K562 (cell line): ENCODE results near the gene INKA2. TPM values are rescaled to one million over a fixed set of nuclear protein-coding genes. Genes with fewer than 3 reads are reported as not detected.

Experiments
- ATAC-seq: fragments of 200-7000 bp; cut with Tn5 transposase; 3 replicates; pipeline ENCODE4 v1.9.1; 2020; ENCODE audit warnings: moderate library complexity
- BruUV-seq: library from RNA; stranded (reverse); fragments of 400-500 nt; replicated peaks from 2 replicates; lab custom pipeline; 2021; lab: Mats Ljungman, UMichigan
- CTCF ChIA-PET: fragments of 300-600 bp; formaldehyde crosslinking; extraction: SDS; loops from one replicate; lab custom pipeline; 2021; ENCODE audit warnings: low intra/inter-chr PET ratio; lab: Yijun Ruan, JAX
- POLR2A ChIA-PET: fragments of 300-600, 350-650 bp; sonication (Branson Sonifier 250); formaldehyde crosslinking; extraction: SDS; loops from one replicate; lab custom pipeline; 2021; ENCODE audit warnings: antibody characterized with exemption, inconsistent platforms; lab: Yijun Ruan, JAX
- DNase-seq, 4 experiments: peaks; one replicate each; pipeline versions ENCODE4 v3.0.0 to v3.0.0-alpha.2; 2011 to 2018; ENCODE audit warnings: low spot score in 3 of 4, mixed read lengths in 3 of 4; ENCODE audit errors: extremely low read depth in 1 of 4
- FAIRE-seq: peaks from 2 replicates; lab custom pipeline; 2011; peaks lifted over from hg19 to GRCh38; lab: Jason Lieb, UNC
- H2AFZ ChIP-seq: 2 replicates; pipeline ENCODE4 v1.6.0; 2011; ENCODE audit warnings: low read depth, low read length, control low read depth, inconsistent platforms
- H3K27ac ChIP-seq: fragments of 200-600 bp; 3 replicates; pipeline ENCODE4 v1.8.0; 2011; ENCODE audit warnings: low read depth, mild to moderate bottlenecking, control low read depth, inconsistent platforms, low read length, moderate library complexity, mixed read lengths; ENCODE audit errors: extremely low read depth
- H3K27me3 ChIP-seq, 2 experiments: fragments of 300-600 bp in 1 of 2; 2 replicates in 1 of 2; 3 replicates in 1 of 2; pipeline versions ENCODE4 v1.6.0 to v1.8.0; 2011; ENCODE audit warnings: inconsistent platforms in 2 of 2, low read length in 2 of 2, mild to moderate bottlenecking in 1 of 2, mixed read lengths in 1 of 2, moderate library complexity in 1 of 2; ENCODE audit not compliant: control insufficient read depth in 2 of 2, insufficient read depth in 2 of 2
- H3K36me3 ChIP-seq: fragments of 300-600 bp; 3 replicates; pipeline ENCODE4 v1.8.0; 2011; ENCODE audit warnings: mild to moderate bottlenecking, low read length, inconsistent platforms; ENCODE audit not compliant: control insufficient read depth, insufficient read depth
- H3K4me1 ChIP-seq, 2 experiments: fragments of 200-600 bp in 1 of 2; replicated peaks in 1 of 2; 2 replicates in 1 of 2; 3 replicates in 1 of 2; pipeline versions ENCODE4 v1.5.1 to v1.8.0; 2011; ENCODE audit warnings: inconsistent platforms in 2 of 2, low read length in 2 of 2, mild to moderate bottlenecking in 1 of 2, mixed read lengths in 1 of 2, moderate library complexity in 1 of 2; ENCODE audit not compliant: control insufficient read depth in 2 of 2, insufficient read depth in 2 of 2
- H3K4me2 ChIP-seq: 2 replicates; pipeline ENCODE4 v1.6.1; 2011; ENCODE audit warnings: low read length, control low read depth, inconsistent platforms, mixed read lengths; ENCODE audit not compliant: insufficient read depth
- H3K4me3 ChIP-seq: fragments of 200-600 bp; sonication (generic), shearing (Covaris generic); 2 replicates; pipeline ENCODE4 v1.5.1; 2016; ENCODE audit warnings: control low read depth, inconsistent platforms
- H3K79me2 ChIP-seq: fragments of 200-600 bp; 3 replicates; pipeline ENCODE4 v1.8.0; 2011; ENCODE audit warnings: low read length, inconsistent platforms; ENCODE audit not compliant: control insufficient read depth, insufficient read depth
- H3K9ac ChIP-seq, 2 experiments: 2 replicates each; pipeline versions ENCODE4 v1.6.0 to v1.6.1; 2011; ENCODE audit warnings: low read depth in 2 of 2, low read length in 2 of 2, control low read depth in 1 of 2, inconsistent platforms in 1 of 2, mild to moderate bottlenecking in 1 of 2, mixed read lengths in 1 of 2; ENCODE audit not compliant: insufficient read depth in 1 of 2
- H3K9me1 ChIP-seq: one replicate; pipeline ENCODE4 v1.6.0; 2011; ENCODE audit warnings: inconsistent platforms, mild to moderate bottlenecking, low read length, moderate library complexity; ENCODE audit not compliant: control insufficient read depth, insufficient read depth
- H3K9me3 ChIP-seq: replicated peaks from 2 replicates; pipeline ENCODE4 v1.5.1; 2011; ENCODE audit warnings: low read depth, low read length, inconsistent platforms; ENCODE audit not compliant: control insufficient read depth, insufficient read depth
- H4K20me1 ChIP-seq: replicated peaks from 2 replicates; pipeline ENCODE4 v1.6.1; 2011; ENCODE audit warnings: low read length, inconsistent platforms, mixed read lengths; ENCODE audit not compliant: control insufficient read depth, insufficient read depth
- DDX20 ChIP-seq: fragments of 450-650 bp; IDR thresholded peaks from 2 replicates; pipeline ENCODE4 v1.6.1; 2016; ENCODE audit warnings: missing genetic modification characterization, low read depth, mild to moderate bottlenecking, missing compliant biosample characterization, moderate library complexity
- HCFC1 ChIP-seq: IDR thresholded peaks from 2 replicates; pipeline ENCODE4 v1.6.1; 2012; ENCODE audit warnings: low read depth, low read length, improper control_type of control experiment
- JUNB ChIP-seq: fragments of 450-650 bp; formaldehyde crosslinking; conservative IDR thresholded peaks from 2 replicates; pipeline ENCODE4 v1.4.0; 2020; ENCODE audit warnings: mild to moderate bottlenecking
- KDM1A ChIP-seq, 2 experiments: fragments of 450-650 bp; IDR thresholded peaks; 2 replicates each; pipeline ENCODE4 v1.6.1; 2016; ENCODE audit warnings: mild to moderate bottlenecking in 2 of 2
- MTA1 ChIP-seq: fragments of 450-650 bp; IDR thresholded peaks from 2 replicates; pipeline ENCODE4 v1.6.1; 2017; ENCODE audit warnings: borderline replicate concordance
- NCOA6 ChIP-seq: fragments of 450-650 bp; IDR thresholded peaks from 2 replicates; pipeline ENCODE4 v1.6.1; 2017; ENCODE audit warnings: mild to moderate bottlenecking
- PHB ChIP-seq: fragments of 250-450 bp; sonication (Bioruptor Pico); IDR thresholded peaks from 2 replicates; pipeline ENCODE4 v1.5.0; 2021
- POLR2AphosphoS2 ChIP-seq: IDR thresholded peaks from 2 replicates; pipeline ENCODE4 v1.6.1; 2012; ENCODE audit warnings: low read length, improper control_type of control experiment
- PRPF4 ChIP-seq: fragments of 200-400 bp; formaldehyde crosslinking; IDR thresholded peaks from one replicate; pipeline ENCODE4 v1.6.1; 2017; ENCODE audit warnings: low read length, low read depth, mild to moderate bottlenecking; ENCODE audit not compliant: insufficient read depth, poor library complexity, severe bottlenecking
- RCOR1 ChIP-seq, 2 experiments: IDR thresholded peaks; 2 replicates each; pipeline ENCODE4 v1.6.1; 2012; ENCODE audit warnings: low read depth in 2 of 2, low read length in 2 of 2, borderline replicate concordance in 1 of 2, improper control_type of control experiment in 1 of 2
- SAP30 ChIP-seq: fragments of 200-600 bp; sonication (generic); IDR thresholded peaks from 2 replicates; pipeline ENCODE4 v1.6.1; 2012; ENCODE audit warnings: borderline replicate concordance, low read depth, mild to moderate bottlenecking, moderate library complexity, low read length, control low read depth, inconsistent platforms; ENCODE audit not compliant: insufficient read depth, poor library complexity, severe bottlenecking
- TARDBP ChIP-seq: fragments of 450-650 bp; IDR thresholded peaks from 2 replicates; pipeline ENCODE4 v1.6.1; 2016
- TBP ChIP-seq: optimal IDR thresholded peaks from 2 replicates; pipeline ENCODE3; 2011; ENCODE audit warnings: low read depth, low read length, improper control_type of control experiment
- TSC22D4 ChIP-seq: fragments of 450-650 bp; IDR thresholded peaks from 2 replicates; pipeline ENCODE4 v1.6.1; 2016; ENCODE audit warnings: missing genetic modification characterization, missing biosample characterization, control low read depth
- ZFPM2 ChIP-seq: fragments of 250-450 bp; sonication (Bioruptor Pico); IDR thresholded peaks from 2 replicates; pipeline ENCODE4 v1.5.1; 2022; ENCODE audit warnings: mild to moderate bottlenecking
- ZNF263 ChIP-seq: sonication (generic); formaldehyde crosslinking; IDR thresholded peaks from 2 replicates; pipeline ENCODE4 v1.8.0; 2022; ENCODE audit warnings: mild to moderate bottlenecking, missing genetic modification reagents, borderline replicate concordance
- ZNF444 ChIP-seq: fragments of 250-450 bp; sonication (Bioruptor Pico); IDR thresholded peaks from 2 replicates; pipeline ENCODE4 v1.4.0; 2020; ENCODE audit warnings: mild to moderate bottlenecking, moderate library complexity
- ZNF589 ChIP-seq: fragments of 200-800 bp; sonication (Bioruptor generic); IDR thresholded peaks from 2 replicates; pipeline ENCODE4 v1.6.1; 2016; ENCODE audit warnings: low read depth, missing genetic modification characterization, missing compliant biosample characterization
- ZNF668 ChIP-seq: fragments of 250-450 bp; sonication (Bioruptor Pico); IDR thresholded peaks from 2 replicates; pipeline ENCODE4 v1.8.0; 2022; ENCODE audit warnings: mild to moderate bottlenecking, inconsistent platforms
- WGBS: fragments of 100-300 bp; shearing (Covaris generic); methylation state at CpG from one replicate; pipeline ENCODE4 v1.1.6; 2016; ENCODE audit warnings: low coverage, mixed read lengths; ENCODE audit not compliant: insufficient coverage; ENCODE audit errors: missing lambda C conversion rate; 5-methylcytosine and 5-hydroxymethylcytosine counted together
- in situ Hi-C: fragments of 300-500 bp; cut with MboI; formaldehyde crosslinking; loops from 4 replicates; pipeline ENCODE4 v1.15.0; 2018; ENCODE audit warnings: inconsistent platforms, mixed read lengths
- intact Hi-C: fragments of 100-400 bp; cut with micrococcal nuclease; formaldehyde crosslinking; loops from 2 replicates; pipeline ENCODE4 v1.14.2; 2022
- polyA plus RNA-seq, 8 experiments: library from polyadenylated mRNA; depleted of rRNA in 4 of 8; stranded (reverse) in 5 of 8; unstranded in 3 of 8; fragments of >200 nt; fragmentation: Nextera tagmentation in 2 of 8; fragmentation: Illumina TruSeq in 1 of 8; extraction: Ambion mirVana in 2 of 8; extraction: Trizol in 1 of 8; gene quantifications; 2 replicates each; pipeline versions ENCODE4 v1.2.1 to v1.2.3, GENCODE V29; 2011 to 2014; ENCODE audit warnings: inconsistent platforms in 1 of 8, missing spikeins in 1 of 8
- total RNA-seq, 7 experiments: library from RNA; depleted of rRNA in 6 of 7; stranded (reverse); fragments of >200 nt in 6 of 7; fragmentation: Illumina TruSeq in 2 of 7; extraction: Trizol in 2 of 7; gene quantifications; 2 replicates each; pipeline versions ENCODE4 v1.2.1 to v1.2.3, GENCODE V29; 2011 to 2021; ENCODE audit warnings: low replicate concordance in 1 of 7
- TF ChIP-seq, protein P1 (sequence below): sonication (generic); formaldehyde crosslinking; IDR thresholded peaks from 2 replicates; pipeline ENCODE4 v1.8.1; 2023; ENCODE audit warnings: mild to moderate bottlenecking, missing genetic modification reagents
- TF ChIP-seq, protein P2 (sequence below), 2 experiments: fragments of 450-650 bp; conservative IDR thresholded peaks; 2 replicates each; pipeline ENCODE4 v1.6.1; 2017; ENCODE audit warnings: mild to moderate bottlenecking in 2 of 2, moderate library complexity in 2 of 2

INKA2 gene
- total and polyA plus RNA-seq, 9 of the 15 experiments (the other 6 are each of a cell fraction or from before 2014, with no cell fraction given): 0.04 to 1.4 (median 0.26) TPM; not detected in 1

DNA sequence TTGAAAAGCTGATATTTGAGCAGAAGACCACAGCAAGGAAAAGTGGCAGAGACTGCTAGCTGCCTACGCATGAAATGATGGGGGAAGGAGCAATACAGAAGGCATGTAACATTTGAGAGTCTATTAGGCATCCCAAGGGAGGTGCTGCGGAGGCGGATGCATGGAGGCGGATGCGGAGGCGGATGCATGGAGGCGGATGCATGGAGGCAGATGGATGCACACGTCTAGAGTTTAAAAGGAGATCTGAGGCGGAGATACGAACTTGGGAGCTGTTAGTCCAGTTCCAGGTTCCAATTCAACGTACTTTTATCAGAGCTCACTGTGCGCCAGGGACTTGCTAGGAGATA lies 15.8 kb upstream of the INKA2 start:
- peaks cover 29% of the 10 kb centered on the region for H3K36me3 ChIP-seq
- CTCF ChIA-PET: interaction anchor here (0.7 to 1.8 kb wide), 4 partner anchors 37 to 531 kb away, joined by 3 to 32 read pairs (median 6); no protein-coding TSS in a partner anchor
- H3K79me2 ChIP-seq: peaks cover 32% of the 10 kb centered on the region
- in situ Hi-C loops: loop anchor here (5.0 kb wide), 1 partner anchor 273 kb away; no protein-coding TSS in a partner anchor
- FAIRE-seq: no peak
- intact Hi-C loops: loop anchor here (1.0 kb wide), 1 partner anchor 40 kb away; no protein-coding TSS in a partner anchor
- TSS peak; percentile 85 for BruUV-seq
- peaks cover 0 to 2% of the 10 kb centered on the region in 2 experiments; a peak in 2 of 5 replicates for H3K27me3 ChIP-seq
- H3K4me3 ChIP-seq: peak overlapping the region; percentile 87
- H3K4me1 ChIP-seq: peaks cover 9 to 15% of the 10 kb centered on the region in 2 experiments
- H3K27ac ChIP-seq: peak overlapping the region; percentile 78
- WGBS: under 1% methylated on average over 12 of the region's 12 CpGs
- DNase-seq: peak; percentile 56 to 66 (median 57)
- peak overlapping the region; percentile 91 to 97 for H3K9ac ChIP-seq
- POLR2A ChIA-PET: interaction anchor here (0.6 to 3.3 kb wide), 5 partner anchors 9 to 555 kb away, joined by 3 to 43 read pairs (median 4); no protein-coding TSS in a partner anchor
- no peaks in the 10 kb centered on the region for H4K20me1 ChIP-seq
- peak overlapping the region; percentile 91 for H3K4me2 ChIP-seq
- peak overlapping the region; percentile 99 for H2AFZ ChIP-seq
- no peaks in the 10 kb centered on the region for H3K9me1 ChIP-seq
- peak; percentile 39 for ATAC-seq
- H3K9me3 ChIP-seq: no peaks in the 10 kb centered on the region
- TF ChIP-seq ZNF263: peak; percentile 40; the same call in 1 of the 2 replicates
- TF ChIP-seq DDX20 (tag): no peak
- TF ChIP-seq ZNF668 (CRISPR knock-in tag): no peak
- peak; percentile 76 to 87 for TF ChIP-seq KDM1A (IDR thresholded peaks at IDR 0.05)
- TF ChIP-seq, protein P1, sequence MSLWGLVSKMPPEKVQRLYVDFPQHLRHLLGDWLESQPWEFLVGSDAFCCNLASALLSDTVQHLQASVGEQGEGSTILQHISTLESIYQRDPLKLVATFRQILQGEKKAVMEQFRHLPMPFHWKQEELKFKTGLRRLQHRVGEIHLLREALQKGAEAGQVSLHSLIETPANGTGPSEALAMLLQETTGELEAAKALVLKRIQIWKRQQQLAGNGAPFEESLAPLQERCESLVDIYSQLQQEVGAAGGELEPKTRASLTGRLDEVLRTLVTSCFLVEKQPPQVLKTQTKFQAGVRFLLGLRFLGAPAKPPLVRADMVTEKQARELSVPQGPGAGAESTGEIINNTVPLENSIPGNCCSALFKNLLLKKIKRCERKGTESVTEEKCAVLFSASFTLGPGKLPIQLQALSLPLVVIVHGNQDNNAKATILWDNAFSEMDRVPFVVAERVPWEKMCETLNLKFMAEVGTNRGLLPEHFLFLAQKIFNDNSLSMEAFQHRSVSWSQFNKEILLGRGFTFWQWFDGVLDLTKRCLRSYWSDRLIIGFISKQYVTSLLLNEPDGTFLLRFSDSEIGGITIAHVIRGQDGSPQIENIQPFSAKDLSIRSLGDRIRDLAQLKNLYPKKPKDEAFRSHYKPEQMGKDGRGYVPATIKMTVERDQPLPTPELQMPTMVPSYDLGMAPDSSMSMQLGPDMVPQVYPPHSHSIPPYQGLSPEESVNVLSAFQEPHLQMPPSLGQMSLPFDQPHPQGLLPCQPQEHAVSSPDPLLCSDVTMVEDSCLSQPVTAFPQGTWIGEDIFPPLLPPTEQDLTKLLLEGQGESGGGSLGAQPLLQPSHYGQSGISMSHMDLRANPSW (CRISPR knock-in tag): no peak
- no peak for TF ChIP-seq ZFPM2 (CRISPR knock-in tag)
- TF ChIP-seq JUNB (CRISPR knock-in tag): no peak
- TF ChIP-seq TARDBP: no peak
- TF ChIP-seq ZNF589 (CRISPR knock-in tag): no peak
- TF ChIP-seq PHB (CRISPR knock-in tag): no peak
- no peak for TF ChIP-seq HCFC1
- TF ChIP-seq NCOA6: no peak
- TF ChIP-seq MTA1: no peak
- TF ChIP-seq, protein P2, sequence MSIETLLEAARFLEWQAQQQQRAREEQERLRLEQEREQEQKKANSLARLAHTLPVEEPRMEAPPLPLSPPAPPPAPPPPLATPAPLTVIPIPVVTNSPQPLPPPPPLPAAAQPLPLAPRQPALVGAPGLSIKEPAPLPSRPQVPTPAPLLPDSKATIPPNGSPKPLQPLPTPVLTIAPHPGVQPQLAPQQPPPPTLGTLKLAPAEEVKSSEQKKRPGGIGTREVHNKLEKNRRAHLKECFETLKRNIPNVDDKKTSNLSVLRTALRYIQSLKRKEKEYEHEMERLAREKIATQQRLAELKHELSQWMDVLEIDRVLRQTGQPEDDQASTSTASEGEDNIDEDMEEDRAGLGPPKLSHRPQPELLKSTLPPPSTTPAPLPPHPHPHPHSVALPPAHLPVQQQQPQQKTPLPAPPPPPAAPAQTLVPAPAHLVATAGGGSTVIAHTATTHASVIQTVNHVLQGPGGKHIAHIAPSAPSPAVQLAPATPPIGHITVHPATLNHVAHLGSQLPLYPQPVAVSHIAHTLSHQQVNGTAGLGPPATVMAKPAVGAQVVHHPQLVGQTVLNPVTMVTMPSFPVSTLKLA (conservative IDR thresholded peaks at IDR 0.05): no peak
- no peak for TF ChIP-seq PRPF4
- TF ChIP-seq SAP30: no peak
- no peak for TF ChIP-seq TSC22D4 (tag)
- no peak for TF ChIP-seq POLR2AphosphoS2
- peak in 1 of 2 experiments; percentile 92; a peak in 2 of 4 replicates for TF ChIP-seq RCOR1 (IDR thresholded peaks at IDR 0.05; ENCODE audit: borderline replicate concordance in 1 of 2, low read depth in 2 of 2, low read length in 2 of 2)
- no peak for TF ChIP-seq ZNF444 (CRISPR knock-in tag)
- no peak for TF ChIP-seq TBP
